ENCODE results near the gene SPACA4. TPM values are rescaled to one million over a fixed set of nuclear protein-coding genes. Genes with fewer than 3 reads are reported as not detected.
A peak's percentile ranks its signal among the peaks of the same experiment; 100 is the strongest.

Gene SPACA4
- total RNA-seq, 1 experiment from 2014 or later: not detected

- peak overlapping the region; percentile 63 for H3K4me2 ChIP-seq (ENCODE audit: insufficient read depth, insufficient read length, low read length)
- peak overlapping the region; percentile 61 for H3T11ph ChIP-seq (ENCODE audit: low read length)
- Mint-ChIP-seq H3K4me3 (peak overlapping the region; percentile 82 to 89), H3K27ac (peak overlapping the region; percentile 97 to 99 (median 99)), H3K27me3 (ENCODE audit: low read depth) (peaks cover 4% of the 10 kb centered on the region), H3K36me3 (ENCODE audit: insufficient read depth in 1 of 3, low read depth in 3 of 3) (peaks cover 14 to 40% (median 35%) of the 10 kb centered on the region in 3 experiments), H3K4me1 (peaks cover 32 to 49% of the 10 kb centered on the region in 2 experiments), H3K9me3 (no peaks in the 10 kb centered on the region; a peak in 1 of 5 replicates)
- H3K23me2 ChIP-seq (ENCODE audit: insufficient read length, low read depth, low read length, poor library complexity, severe bottlenecking): peaks cover 21% of the 10 kb centered on the region
- DNase-seq: peak; percentile 97
- no peak overlapping the region for H3K56ac ChIP-seq (ENCODE audit: insufficient read length, low read depth, low read length)
- no peak overlapping the region for H4K5ac ChIP-seq (ENCODE audit: insufficient read length, low read depth, low read length)
- peak overlapping the region; percentile 31 for H2BK12ac ChIP-seq (ENCODE audit: insufficient read length, low read depth, low read length)
- H2BK15ac ChIP-seq (ENCODE audit: low read depth, low read length): no peak overlapping the region
- H4K8ac ChIP-seq (replicated peaks; ENCODE audit: insufficient read length, low read depth, low read length): no peak overlapping the region
- peak overlapping the region; percentile 41 for H3K9ac ChIP-seq (ENCODE audit: extremely low read depth, insufficient read length, low read length)
- H2BK5ac ChIP-seq (ENCODE audit: insufficient read length, low read length): no peak overlapping the region
- peak overlapping the region; percentile 97 for H2BK120ac ChIP-seq (ENCODE audit: low read depth, low read length, poor library complexity, severe bottlenecking)
- no peaks in the 10 kb centered on the region for H3K79me1 ChIP-seq (ENCODE audit: insufficient read depth, low read depth, low read length, poor library complexity, severe bottlenecking)
- no peaks in the 10 kb centered on the region for H4K20me1 ChIP-seq (ENCODE audit: control insufficient read depth, insufficient read depth, insufficient read length)
- H3K79me2 ChIP-seq (ENCODE audit: insufficient read depth, low read length): no peaks in the 10 kb centered on the region
- peak overlapping the region; percentile 90 for H3K18ac ChIP-seq (ENCODE audit: insufficient read length, low read depth, low read length)
- no peak overlapping the region for H2BK20ac ChIP-seq (ENCODE audit: low read depth, low read length, poor library complexity, severe bottlenecking)
- no peaks in the 10 kb centered on the region; the same call in 1 of the 2 replicates for H3K27me3 ChIP-seq (ENCODE audit: insufficient read depth, low read length)
- no CpG with 5 or more reads among the region's 29 CpGs for WGBS (ENCODE audit: extremely low coverage, insufficient read length, low lambda C conversion rate)
- peak overlapping the region; percentile 60 for H3K27ac ChIP-seq (ENCODE audit: insufficient read length, low read depth, low read length)
- peak; percentile 37; the same call in 1 of the 3 replicates for TF ChIP-seq CTCF (conservative IDR thresholded peaks at IDR 0.05)
- peak overlapping the region; percentile 49; the same call in 1 of the 2 replicates for H3K14ac ChIP-seq (ENCODE audit: insufficient read depth, low read length)
- no peak overlapping the region for H2AFZ ChIP-seq (ENCODE audit: low read length)
- H3K4ac ChIP-seq (ENCODE audit: low read depth, low read length): no peak overlapping the region; the same call in 1 of the 2 replicates
- H3K9me3 ChIP-seq (ENCODE audit: control insufficient read depth, low read depth, low read length): no peaks in the 10 kb centered on the region
- no peak overlapping the region for H4K91ac ChIP-seq (ENCODE audit: insufficient read length, low read depth, low read length)
- H2AK5ac ChIP-seq (ENCODE audit: insufficient read length, low read length): no peak overlapping the region
- peaks cover 7% of the 10 kb centered on the region; the same call in 1 of the 2 replicates for H3K4me1 ChIP-seq (ENCODE audit: insufficient read depth, low read length)
- H3K23ac ChIP-seq (ENCODE audit: insufficient read length, low read depth, low read length): no peak overlapping the region
These were observed 31.6 kb downstream of the SPACA4 start for GRCh38 chr19:48637948-48638830.
